CD4-positive, alpha-beta memory T cell (primary cell): ENCODE data around the gene ZBTB7A. TPM values are rescaled to one million over a fixed set of nuclear protein-coding genes. Genes with fewer than 3 reads are reported as not detected.

Source experiments
- CTCF ChIA-PET: fragments of 350-600 bp; sonication (Branson Sonifier 250); formaldehyde crosslinking; loops from one replicate; lab custom pipeline; 2021; ENCODE audit warnings: inconsistent platforms; ENCODE audit not compliant: partially characterized antibody; lab: Charles Lee
- POLR2A ChIA-PET: fragments of 350-600 bp; sonication (Branson Sonifier 250); formaldehyde crosslinking; loops from one replicate; lab custom pipeline; 2021; ENCODE audit not compliant: partially characterized antibody; lab: Charles Lee
- DNase-seq, 5 donors: peaks; one replicate each; pipeline versions ENCODE4 v3.0.0 to v3.0.0-alpha.2; 2020 to 2022; ENCODE audit warnings: mixed read lengths in 1 of 5
- H3K27ac ChIP-seq: one replicate; pipeline ENCODE4 v1.7.0; 2013; ENCODE audit warnings: low read depth, low read length
- H3K27me3 ChIP-seq: 2 replicates; pipeline ENCODE4 v1.7.0; 2013; ENCODE audit warnings: mild to moderate bottlenecking, low read length, moderate library complexity; ENCODE audit not compliant: insufficient read depth
- H3K36me3 ChIP-seq: 2 replicates; pipeline ENCODE4 v1.7.0; 2013; ENCODE audit warnings: mild to moderate bottlenecking, low read length, moderate library complexity; ENCODE audit not compliant: insufficient read depth
- H3K4me1 ChIP-seq: 2 replicates; pipeline ENCODE4 v1.7.0; 2013; ENCODE audit warnings: mild to moderate bottlenecking, low read length, moderate library complexity; ENCODE audit not compliant: insufficient read depth
- H3K4me3 ChIP-seq, 2 donors: one replicate each; pipeline ENCODE4 v1.7.0; 2013; ENCODE audit warnings: low read length in 2 of 2, mild to moderate bottlenecking in 1 of 2
- H3K9me3 ChIP-seq, 2 donors: one replicate each; pipeline ENCODE4 v1.7.0; 2013; ENCODE audit warnings: low read length in 2 of 2, control low read depth in 1 of 2; ENCODE audit not compliant: control insufficient read depth in 1 of 2
- H3K27ac Mint-ChIP-seq, 7 donors: one replicate each; pipeline ENCODE4 v1.8.0; 2020 to 2021; ENCODE audit warnings: mixed read lengths in 7 of 7, mild to moderate bottlenecking in 6 of 7, inconsistent platforms in 3 of 7, moderate library complexity in 3 of 7
- H3K27me3 Mint-ChIP-seq, 2 donors: one replicate each; pipeline ENCODE4 v1.8.0; 2020 to 2021; ENCODE audit warnings: mixed read lengths in 2 of 2
- H3K36me3 Mint-ChIP-seq, 2 donors: one replicate each; pipeline ENCODE4 v1.8.0; 2020 to 2021; ENCODE audit warnings: mixed read lengths in 2 of 2, inconsistent platforms in 1 of 2, mild to moderate bottlenecking in 1 of 2
- H3K4me1 Mint-ChIP-seq, 4 donors: one replicate each; pipeline ENCODE4 v1.8.0; 2020 to 2021; ENCODE audit warnings: mixed read lengths in 4 of 4, mild to moderate bottlenecking in 1 of 4
- H3K4me3 Mint-ChIP-seq, 8 donors: one replicate each; pipeline ENCODE4 v1.8.0; 2020 to 2021; ENCODE audit warnings: mixed read lengths in 8 of 8, mild to moderate bottlenecking in 7 of 8, moderate library complexity in 6 of 8, inconsistent platforms in 3 of 8
- H3K9me3 Mint-ChIP-seq, 8 donors: one replicate each; pipeline ENCODE4 v1.8.0; 2020 to 2021; ENCODE audit warnings: mixed read lengths in 8 of 8, mild to moderate bottlenecking in 5 of 8, inconsistent platforms in 3 of 8, moderate library complexity in 1 of 8
- intact Hi-C: fragments of 100-400 bp; cut with micrococcal nuclease; formaldehyde crosslinking; loops from one replicate; pipeline ENCODE4 v1.15.1; 2023
- polyA plus RNA-seq, 2 donors: library from polyadenylated mRNA; unstranded; fragments of 300-500 nt; fragmentation: Illumina TruSeq; gene quantifications; one replicate each; pipeline ENCODE4 v1.2.3, GENCODE V29; 2021
- total RNA-seq, 2 experiments: library from RNA; stranded (reverse); gene quantifications; one replicate each; pipeline ENCODE4 v1.2.3, GENCODE V29; 2021

ZBTB7A gene
- total and polyA plus RNA-seq, 4 experiments from 2014 or later: 9.6 to 57.7 (median 52.6) TPM

GRCh38 chr19:4112367-4112766 is 45.7 kb upstream of the ZBTB7A start:
- Mint-ChIP-seq H3K27me3 (no peaks in the 10 kb centered on the region), H3K27ac (peak overlapping the region in 3 of 7 donors; percentile 4 to 68 (median 66)), H3K36me3 (peaks cover 10 to 53% of the 10 kb centered on the region in 2 donors), H3K4me1 (peaks cover 16 to 62% (median 35%) of the 10 kb centered on the region in 4 donors), H3K9me3 (no peaks in the 10 kb centered on the region), H3K4me3 (no peak overlapping the region)
- Histone ChIP-seq H3K4me1 (peaks cover 54% of the 10 kb centered on the region), H3K36me3 (peaks cover 16% of the 10 kb centered on the region), H3K27me3 (no peaks in the 10 kb centered on the region), H3K4me3 (no peak overlapping the region), H3K27ac (no peak overlapping the region), H3K9me3 (no peaks in the 10 kb centered on the region)
- no peak for DNase-seq
- CTCF ChIA-PET: interaction anchor here (0.9 kb wide), 1 partner anchor 124 kb away, joined by 5 read pairs; no protein-coding TSS in a partner anchor
- POLR2A ChIA-PET: interaction anchor here (0.7 to 5.1 kb wide), 2 partner anchors 8 to 124 kb away, joined by 3 to 31 read pairs; no protein-coding TSS in a partner anchor
- intact Hi-C loops: no loop called here

DNA sequence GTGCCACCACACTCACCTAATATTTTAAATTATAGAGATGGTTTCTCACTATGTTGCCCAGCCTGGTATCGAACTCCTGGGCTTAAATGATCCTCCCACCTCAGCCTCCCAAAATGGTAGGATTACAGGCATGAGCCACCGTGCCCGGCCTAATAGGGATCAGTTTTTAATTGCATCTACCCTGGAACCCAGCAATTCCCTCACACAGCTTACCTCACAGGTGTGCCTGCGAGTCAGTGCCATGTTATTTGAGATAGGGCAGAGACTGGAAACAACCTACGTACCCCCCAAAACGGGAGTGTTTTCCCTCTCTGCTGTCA is 42.9 kb upstream of the ZBTB7A start:
- H3K4me3 Mint-ChIP-seq: peak overlapping the region in 3 of 8 donors; percentile 27 to 81 (median 71)

DNA sequence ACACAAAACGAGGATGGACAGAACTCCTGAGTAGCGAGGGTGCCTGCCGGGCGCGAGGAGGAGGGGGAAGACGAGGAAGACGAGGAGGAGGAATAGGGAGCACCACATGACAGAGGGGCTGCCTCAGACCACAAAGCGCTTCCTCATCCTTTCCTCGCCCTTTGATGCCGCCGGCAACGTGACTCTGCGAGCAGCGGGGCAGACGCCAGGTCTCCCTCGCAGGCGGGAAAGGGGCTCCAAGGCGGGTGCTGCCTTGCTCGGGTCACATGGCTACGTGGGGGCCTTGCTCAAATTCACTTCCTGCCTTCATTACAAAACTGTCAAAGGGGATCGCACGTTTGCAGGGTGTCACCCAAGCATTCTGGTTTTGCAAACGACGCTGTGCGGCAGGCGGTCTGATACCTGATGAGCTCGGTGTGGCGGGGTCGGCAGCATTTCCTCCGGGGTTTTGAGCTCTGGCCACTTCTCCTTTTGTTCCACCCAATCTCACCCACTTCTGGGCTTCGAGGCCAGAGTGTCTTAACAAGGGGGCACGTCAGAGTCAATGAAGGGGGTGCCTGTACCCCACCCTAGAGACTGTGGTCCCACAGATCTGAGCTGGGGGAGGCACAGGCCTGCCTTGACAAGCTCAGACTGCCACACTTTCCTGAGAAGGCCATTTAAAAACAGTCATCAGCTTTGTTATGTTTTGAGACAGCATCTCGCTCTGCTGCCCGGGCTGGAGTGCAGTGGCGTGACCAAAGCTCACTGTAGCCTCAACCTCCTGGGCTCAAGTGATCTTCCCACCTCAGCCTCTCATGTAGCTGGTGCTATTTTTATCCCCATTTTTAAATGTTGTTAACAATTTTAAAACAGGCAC is 42.3 kb upstream of the ZBTB7A start:
- peaks cover 14% of the 10 kb centered on the region for H3K36me3 ChIP-seq

More for the DNA sequence above, 42.9 kb upstream of the ZBTB7A start:
- peak overlapping the region; percentile 60 for H3K27ac ChIP-seq
- intact Hi-C loops: loop anchor here (2.0 to 10.0 kb wide), 2 partner anchors 43 to 75 kb away; partner anchors contain the start of genes ANKRD24, SIRT6 and ZBTB7A
- H3K4me3 ChIP-seq: no peak overlapping the region
- Mint-ChIP-seq H3K36me3 (peaks cover 12 to 45% of the 10 kb centered on the region in 2 donors), H3K27ac (peak overlapping the region; percentile 87 to 97 (median 95)), H3K4me1 (peaks cover 19 to 72% (median 38%) of the 10 kb centered on the region in 4 donors), H3K27me3 (no peaks in the 10 kb centered on the region), H3K9me3 (peaks cover 0 to 5% (median 0%) of the 10 kb centered on the region in 8 donors)
- POLR2A ChIA-PET: interaction anchor here (0.8 to 3.2 kb wide), 12 partner anchors 8 to 124 kb away, joined by 3 to 16 read pairs (median 4); partner anchors contain the start of genes EEF2 and ZBTB7A
- H3K4me1 ChIP-seq: peaks cover 56% of the 10 kb centered on the region
- no peak for DNase-seq
- CTCF ChIA-PET: interaction anchor here (0.6 to 1.3 kb wide), 4 partner anchors 10 to 34 kb away, joined by 3 to 5 read pairs (median 4); no protein-coding TSS in a partner anchor
- H3K36me3 ChIP-seq: peaks cover 14% of the 10 kb centered on the region
- no peaks in the 10 kb centered on the region for H3K9me3 ChIP-seq
- no peaks in the 10 kb centered on the region for H3K27me3 ChIP-seq

GRCh38 chr19:4103080-4103433 is 36.4 kb upstream of the ZBTB7A start:
- POLR2A ChIA-PET: interaction anchor here (2.4 to 3.6 kb wide), 5 partner anchors 12 to 341 kb away, joined by 9 to 57 read pairs (median 31); partner anchors contain the start of genes APBA3, MRPL54 and ZBTB7A
- Mint-ChIP-seq H3K9me3 (peaks cover 0 to 5% (median 0%) of the 10 kb centered on the region in 8 donors), H3K27ac (peak overlapping the region in 1 of 7 donors; percentile 91), H3K36me3 (peaks cover 9 to 29% of the 10 kb centered on the region in 2 donors), H3K4me1 (peaks cover 15 to 43% (median 22%) of the 10 kb centered on the region in 4 donors), H3K27me3 (no peaks in the 10 kb centered on the region), H3K4me3 (no peak overlapping the region)
- no peak overlapping the region for H3K4me3 ChIP-seq
- H3K27ac ChIP-seq: no peak overlapping the region
- peaks cover 28% of the 10 kb centered on the region for H3K36me3 ChIP-seq
- no peaks in the 10 kb centered on the region for H3K9me3 ChIP-seq
- intact Hi-C loops: loop anchor here (10.0 kb wide), 1 partner anchor 82 kb away; the partner anchor contains the start of genes ANKRD24 and SIRT6
- no peaks in the 10 kb centered on the region for H3K27me3 ChIP-seq
- DNase-seq: no peak
- CTCF ChIA-PET: interaction anchor here (1.5 kb wide), 1 partner anchor 36 kb away, joined by 9 read pairs; no protein-coding TSS in a partner anchor
- H3K4me1 ChIP-seq: peaks cover 42% of the 10 kb centered on the region

More for the DNA sequence above, 42.3 kb upstream of the ZBTB7A start:
- intact Hi-C loops: loop anchor here (2.0 to 10.0 kb wide), 2 partner anchors 42 to 76 kb away; partner anchors contain the start of genes ANKRD24, SIRT6 and ZBTB7A
- Mint-ChIP-seq H3K4me3 (peak overlapping the region; percentile 45 to 81 (median 68)), H3K4me1 (peaks cover 19 to 72% (median 40%) of the 10 kb centered on the region in 4 donors), H3K36me3 (peaks cover 12 to 47% of the 10 kb centered on the region in 2 donors), H3K27me3 (no peaks in the 10 kb centered on the region), H3K27ac (peak overlapping the region; percentile 87 to 97 (median 95)), H3K9me3 (peaks cover 0 to 5% (median 0%) of the 10 kb centered on the region in 8 donors)
- no peaks in the 10 kb centered on the region for H3K9me3 ChIP-seq
- no peaks in the 10 kb centered on the region for H3K27me3 ChIP-seq
- H3K4me1 ChIP-seq: peaks cover 56% of the 10 kb centered on the region
- no peak overlapping the region for H3K4me3 ChIP-seq
- H3K27ac ChIP-seq: peak overlapping the region; percentile 60
- ChIA-PET POLR2A (interaction anchor here (0.8 to 3.2 kb wide), 13 partner anchors 8 to 124 kb away, joined by 3 to 16 read pairs (median 5); partner anchors contain the start of genes EEF2 and ZBTB7A), CTCF (interaction anchor here (0.6 to 1.4 kb wide), 5 partner anchors 10 to 34 kb away, joined by 3 to 5 read pairs (median 3); no protein-coding TSS in a partner anchor)
- DNase-seq: peak; percentile 73 to 87 (median 77)

GRCh38 chr19:4102339-4103079 is 35.8 kb upstream of the ZBTB7A start:
- no peak for DNase-seq
- H3K36me3 ChIP-seq: peaks cover 28% of the 10 kb centered on the region
- intact Hi-C loops: loop anchor here (10.0 kb wide), 1 partner anchor 82 kb away; the partner anchor contains the start of genes ANKRD24 and SIRT6
- CTCF ChIA-PET: no interaction called here
- H3K27ac ChIP-seq: no peak overlapping the region
- no peak overlapping the region for H3K27ac Mint-ChIP-seq
- H3K27me3 ChIP-seq: no peaks in the 10 kb centered on the region
- POLR2A ChIA-PET: no interaction called here
- no peak overlapping the region for H3K4me3 Mint-ChIP-seq
- H3K36me3 Mint-ChIP-seq: peaks cover 11 to 31% of the 10 kb centered on the region in 2 donors
- H3K9me3 ChIP-seq: no peaks in the 10 kb centered on the region
- H3K9me3 Mint-ChIP-seq: peaks cover 0 to 5% (median 0%) of the 10 kb centered on the region in 8 donors
- peaks cover 42% of the 10 kb centered on the region for H3K4me1 ChIP-seq
- H3K4me3 ChIP-seq: no peak overlapping the region
- H3K4me1 Mint-ChIP-seq: peaks cover 13 to 38% (median 21%) of the 10 kb centered on the region in 4 donors
- no peaks in the 10 kb centered on the region for H3K27me3 Mint-ChIP-seq

DNA sequence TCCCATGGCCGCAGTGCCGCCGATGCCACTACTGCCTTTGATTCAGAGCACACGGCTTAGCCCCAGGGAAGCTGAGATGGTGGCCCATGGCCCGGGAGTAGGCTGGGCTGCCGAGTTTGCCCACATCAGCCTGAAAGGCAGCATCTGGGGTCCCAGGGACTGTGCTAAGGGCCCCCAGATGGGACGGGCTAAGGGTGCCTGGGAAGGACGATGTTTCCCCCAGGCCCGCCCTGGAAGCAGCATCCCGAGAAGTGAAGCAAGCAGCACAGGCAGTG is 34.7 kb upstream of the ZBTB7A start:
- ChIA-PET CTCF (no interaction called here), POLR2A (interaction anchor here (1.0 kb wide), 1 partner anchor 117 kb away, joined by 3 read pairs; no protein-coding TSS in a partner anchor)
- peaks cover 28% of the 10 kb centered on the region for H3K36me3 ChIP-seq

More for the DNA sequence above, 34.7 kb upstream of the ZBTB7A start:
- H3K4me3 ChIP-seq: no peak overlapping the region
- peaks cover 7 to 29% (median 17%) of the 10 kb centered on the region in 4 donors for H3K4me1 Mint-ChIP-seq
- no peaks in the 10 kb centered on the region for H3K27me3 ChIP-seq
- peaks cover 37% of the 10 kb centered on the region for H3K4me1 ChIP-seq
- H3K4me3 Mint-ChIP-seq: no peak overlapping the region
- no peak overlapping the region for H3K27ac Mint-ChIP-seq
- peaks cover 7 to 28% of the 10 kb centered on the region in 2 donors for H3K36me3 Mint-ChIP-seq
- intact Hi-C loops: loop anchor here (10.0 kb wide), 1 partner anchor 83 kb away; the partner anchor contains the start of genes ANKRD24 and SIRT6
- H3K27me3 Mint-ChIP-seq: no peaks in the 10 kb centered on the region
- DNase-seq: no peak
- peaks cover 0 to 5% (median 0%) of the 10 kb centered on the region in 8 donors for H3K9me3 Mint-ChIP-seq
- no peak overlapping the region for H3K27ac ChIP-seq
- H3K9me3 ChIP-seq: no peaks in the 10 kb centered on the region
